Activated naive CD4-positive, alpha-beta T cell treated with anti-CD3 and anti-CD28 coated beads, Interleukin-2, amount 50 U/mL, for 24 hours (primary cell): Measurements from ENCODE around the gene ANXA8.
"Not testable (repeated sequence)": the region's sequence is repeated elsewhere in the genome, so short reads cannot be mapped to it uniquely, and the experiment has no call there.

Experiments
- H3K27ac Mint-ChIP-seq: one replicate; pipeline ENCODE4 v1.8.0; 2021; ENCODE audit warnings: mild to moderate bottlenecking, mixed read lengths
- H3K27me3 Mint-ChIP-seq: one replicate; pipeline ENCODE4 v1.8.0; 2021; ENCODE audit warnings: mixed read lengths
- H3K36me3 Mint-ChIP-seq: one replicate; pipeline ENCODE4 v1.8.0; 2021; ENCODE audit warnings: mixed read lengths
- H3K4me1 Mint-ChIP-seq: one replicate; pipeline ENCODE4 v1.8.0; 2021; ENCODE audit warnings: mixed read lengths
- H3K4me3 Mint-ChIP-seq: one replicate; pipeline ENCODE4 v1.8.0; 2021; ENCODE audit warnings: mild to moderate bottlenecking, mixed read lengths
- H3K9me3 Mint-ChIP-seq: one replicate; pipeline ENCODE4 v1.8.0; 2021; ENCODE audit warnings: mixed read lengths

ANXA8 gene

DNA sequence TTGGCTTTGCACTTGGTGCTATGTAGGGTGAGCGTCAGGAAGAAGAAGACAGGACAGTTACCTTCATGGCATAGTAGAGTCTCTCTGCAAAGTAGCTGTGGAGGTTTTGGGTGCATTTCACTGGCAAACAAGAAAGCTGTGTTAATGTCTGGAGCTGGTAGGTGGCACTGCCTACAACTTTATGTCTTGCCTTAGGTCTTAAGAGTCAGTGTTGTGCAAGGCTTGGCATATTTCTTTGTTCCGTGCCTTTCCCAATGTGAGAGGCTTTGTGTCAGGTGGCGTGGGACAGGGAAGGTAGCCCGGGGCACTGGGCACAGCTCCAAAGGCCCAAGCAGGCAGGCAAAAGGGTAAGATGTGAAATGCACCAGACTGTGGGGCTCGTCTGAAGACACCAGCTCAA is 11.8 kb downstream of the ANXA8 start:
- not testable (repeated sequence) for H3K27me3 Mint-ChIP-seq, H3K27ac Mint-ChIP-seq, H3K9me3 Mint-ChIP-seq, H3K4me3 Mint-ChIP-seq, H3K4me1 Mint-ChIP-seq, H3K36me3 Mint-ChIP-seq

DNA sequence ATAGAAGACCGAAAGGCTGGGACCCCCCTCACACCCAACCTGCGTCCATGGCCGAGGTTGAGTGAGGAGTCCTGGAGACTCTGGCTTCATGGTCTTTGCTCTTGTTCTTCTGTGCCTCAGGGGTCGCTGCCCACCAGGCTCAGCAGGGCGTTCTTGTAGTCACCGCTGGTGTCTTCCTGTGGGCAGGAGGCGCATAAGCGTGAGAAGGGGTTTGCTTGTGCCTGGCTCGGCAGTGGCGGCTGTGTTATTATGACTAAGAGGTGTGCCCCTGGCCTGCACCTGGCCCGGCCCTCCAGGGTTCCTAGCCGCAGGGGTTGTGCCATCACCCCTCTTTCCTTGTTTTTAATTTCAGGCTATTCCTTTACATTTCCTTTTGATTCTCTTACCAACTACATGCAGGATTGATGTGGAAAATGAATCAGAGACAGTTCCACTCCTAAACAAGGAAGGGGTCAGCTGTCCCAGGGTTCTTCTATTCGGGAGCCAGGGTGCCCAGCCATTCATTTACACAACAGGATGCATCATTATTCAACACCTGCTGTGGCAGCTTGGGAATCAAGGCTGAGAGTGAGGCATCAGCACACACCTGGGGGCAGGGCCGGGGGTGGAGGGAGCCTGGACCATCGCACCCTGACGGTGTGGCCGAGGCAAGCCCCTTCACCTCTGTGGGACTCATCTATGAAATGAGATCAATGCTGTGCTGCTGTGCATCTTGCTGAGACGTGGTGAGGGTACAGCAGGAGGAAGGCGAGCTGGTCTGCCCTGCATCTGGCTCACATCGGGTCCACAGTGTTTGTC is 15.0 kb downstream of the ANXA8 start:
- H3K4me1 Mint-ChIP-seq, H3K4me3 Mint-ChIP-seq, H3K27me3 Mint-ChIP-seq, H3K27ac Mint-ChIP-seq, H3K36me3 Mint-ChIP-seq, H3K9me3 Mint-ChIP-seq: not testable (repeated sequence)

DNA sequence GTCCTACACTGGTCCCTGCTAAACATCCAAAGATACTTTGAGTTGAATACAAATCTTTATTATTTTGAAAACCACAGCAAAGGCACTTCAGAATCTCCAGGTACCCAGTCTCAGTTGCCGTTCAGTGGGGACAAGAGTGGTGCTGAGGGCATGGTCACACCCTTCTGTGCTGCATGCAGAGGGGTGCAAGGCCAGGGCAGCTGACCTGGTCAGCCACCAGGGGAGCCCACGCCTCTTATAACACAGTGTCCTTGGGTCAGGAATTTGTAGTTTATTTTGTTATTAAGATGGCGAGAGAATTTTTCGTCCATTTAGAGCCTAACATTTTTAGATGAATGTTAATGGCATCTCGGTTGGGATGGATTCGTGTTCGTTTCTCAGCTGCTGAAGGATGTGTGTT is 16.0 kb downstream of the ANXA8 start:
- not testable (repeated sequence) for H3K27ac Mint-ChIP-seq, H3K4me1 Mint-ChIP-seq, H3K27me3 Mint-ChIP-seq, H3K9me3 Mint-ChIP-seq, H3K36me3 Mint-ChIP-seq, H3K4me3 Mint-ChIP-seq

DNA sequence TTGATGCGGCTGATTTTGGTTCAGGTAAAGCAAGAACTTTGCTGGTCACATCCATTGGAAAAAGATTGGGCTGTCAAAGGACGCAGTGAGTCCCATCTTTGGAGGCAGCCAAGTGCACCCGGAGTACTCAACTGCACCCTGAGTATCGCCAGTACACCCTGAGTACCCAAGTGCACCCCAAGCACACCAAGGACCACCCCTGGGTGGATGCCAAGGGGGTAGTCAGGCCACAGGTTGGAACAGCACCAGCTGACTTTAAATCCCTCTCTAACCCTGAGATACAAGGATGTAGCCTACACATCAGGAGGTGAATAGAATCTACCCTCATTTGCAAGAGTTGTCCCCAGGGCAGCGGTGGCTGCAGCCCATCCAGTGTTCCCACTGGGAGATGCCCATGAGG is 16.5 kb downstream of the ANXA8 start:
- H3K4me3 Mint-ChIP-seq, H3K9me3 Mint-ChIP-seq, H3K27ac Mint-ChIP-seq, H3K4me1 Mint-ChIP-seq, H3K36me3 Mint-ChIP-seq, H3K27me3 Mint-ChIP-seq: not testable (repeated sequence)

DNA sequence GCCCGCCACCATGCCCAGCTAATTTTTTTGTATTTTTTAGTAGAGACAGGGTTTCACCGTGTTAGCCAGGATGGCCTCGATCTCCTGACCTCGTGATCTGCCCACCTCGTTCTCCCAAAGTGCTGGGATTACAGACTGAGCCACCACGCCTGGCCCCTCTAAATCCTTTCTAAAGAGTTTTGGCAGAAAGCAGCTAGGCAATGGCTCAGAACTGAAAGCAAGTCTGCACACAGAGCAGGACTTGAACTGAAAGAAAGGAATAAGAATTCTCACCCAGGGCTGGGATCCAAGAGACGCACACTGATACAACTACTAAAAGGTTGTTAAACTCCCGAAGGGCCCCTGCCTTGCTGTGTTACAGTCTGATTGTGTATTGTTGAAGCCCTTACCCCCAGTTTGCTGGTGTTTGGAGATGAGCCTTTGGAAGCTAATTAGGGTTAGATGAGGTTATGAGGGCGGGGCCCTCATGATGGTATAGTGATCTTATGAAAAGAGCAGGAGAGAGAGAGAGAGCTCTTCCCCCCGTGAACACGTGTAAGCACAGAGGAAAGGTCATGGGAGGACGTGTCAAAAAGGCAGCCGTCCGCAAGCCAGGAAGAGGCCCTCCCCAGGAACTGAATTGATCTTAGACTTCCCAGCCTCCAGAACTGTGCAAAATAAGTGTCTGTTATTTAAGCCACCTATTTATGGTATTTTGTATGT is 18.5 kb downstream of the ANXA8 start:
- H3K4me3 Mint-ChIP-seq, H3K4me1 Mint-ChIP-seq, H3K27ac Mint-ChIP-seq, H3K9me3 Mint-ChIP-seq, H3K27me3 Mint-ChIP-seq, H3K36me3 Mint-ChIP-seq: not testable (repeated sequence)

DNA sequence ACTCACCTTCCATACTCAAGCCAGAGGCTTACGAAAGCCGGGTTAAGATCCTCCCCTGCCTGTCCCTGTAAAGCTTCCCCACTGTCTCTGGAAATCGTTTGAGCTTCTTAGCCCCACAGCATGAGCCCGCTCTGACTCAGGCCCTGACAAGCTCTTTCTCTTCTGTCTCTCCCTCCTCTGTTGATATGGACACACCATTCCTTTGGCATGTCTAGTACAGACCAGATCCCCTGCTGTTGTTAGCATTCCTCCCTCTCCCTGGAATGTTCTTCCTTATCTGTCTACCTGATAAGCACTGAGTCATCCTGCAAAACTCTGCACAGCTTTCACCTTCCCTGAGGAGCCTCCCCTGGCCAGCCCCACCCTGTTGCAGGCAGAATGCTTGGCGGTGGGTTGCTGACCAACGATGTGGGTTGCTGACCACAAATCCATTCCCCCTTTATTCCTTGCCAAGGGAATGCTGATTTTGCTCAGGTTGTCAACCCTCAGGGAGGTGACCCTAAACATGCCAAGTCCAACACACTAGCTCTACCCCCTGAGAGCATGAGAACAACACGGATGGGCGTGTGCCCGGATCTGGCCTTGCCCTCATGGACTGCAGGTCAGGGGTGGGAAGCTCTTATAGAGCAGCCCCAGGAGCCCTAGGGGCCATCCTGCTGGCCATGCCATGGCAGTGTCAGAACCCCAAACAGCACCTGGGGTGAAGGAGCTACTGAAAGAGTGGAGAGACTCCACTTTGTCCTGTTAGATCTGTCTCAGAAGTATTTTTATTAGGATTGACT is 21.1 kb downstream of the ANXA8 start:
- not testable (repeated sequence) for H3K27me3 Mint-ChIP-seq, H3K4me1 Mint-ChIP-seq, H3K27ac Mint-ChIP-seq, H3K4me3 Mint-ChIP-seq, H3K36me3 Mint-ChIP-seq, H3K9me3 Mint-ChIP-seq

DNA sequence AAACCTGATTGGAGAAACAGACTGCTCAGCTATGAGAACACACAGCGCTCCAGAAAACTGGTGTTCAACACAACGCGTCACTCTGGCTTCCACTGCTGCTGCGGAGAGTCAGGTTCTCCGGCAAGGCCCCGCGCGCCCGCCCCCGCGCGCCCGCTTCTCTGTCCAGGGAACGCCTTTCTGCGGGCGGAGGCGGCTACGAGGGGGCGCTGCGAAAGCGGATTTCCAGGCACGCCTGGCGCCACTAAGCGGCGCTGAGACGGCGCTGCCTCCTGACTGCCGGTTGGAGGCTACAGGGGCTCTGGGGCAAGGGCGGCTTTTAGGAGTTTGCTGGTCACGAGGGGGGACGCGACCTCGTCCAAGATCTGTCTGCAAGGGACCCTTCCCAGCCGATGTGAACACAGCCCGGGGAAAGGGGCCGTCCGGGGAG is 22.6 kb downstream of the ANXA8 start:
- H3K27me3 Mint-ChIP-seq, H3K27ac Mint-ChIP-seq, H3K4me1 Mint-ChIP-seq, H3K36me3 Mint-ChIP-seq, H3K9me3 Mint-ChIP-seq: not testable (repeated sequence)
- H3K4me3 Mint-ChIP-seq, result peak overlapping the region; percentile 23

DNA sequence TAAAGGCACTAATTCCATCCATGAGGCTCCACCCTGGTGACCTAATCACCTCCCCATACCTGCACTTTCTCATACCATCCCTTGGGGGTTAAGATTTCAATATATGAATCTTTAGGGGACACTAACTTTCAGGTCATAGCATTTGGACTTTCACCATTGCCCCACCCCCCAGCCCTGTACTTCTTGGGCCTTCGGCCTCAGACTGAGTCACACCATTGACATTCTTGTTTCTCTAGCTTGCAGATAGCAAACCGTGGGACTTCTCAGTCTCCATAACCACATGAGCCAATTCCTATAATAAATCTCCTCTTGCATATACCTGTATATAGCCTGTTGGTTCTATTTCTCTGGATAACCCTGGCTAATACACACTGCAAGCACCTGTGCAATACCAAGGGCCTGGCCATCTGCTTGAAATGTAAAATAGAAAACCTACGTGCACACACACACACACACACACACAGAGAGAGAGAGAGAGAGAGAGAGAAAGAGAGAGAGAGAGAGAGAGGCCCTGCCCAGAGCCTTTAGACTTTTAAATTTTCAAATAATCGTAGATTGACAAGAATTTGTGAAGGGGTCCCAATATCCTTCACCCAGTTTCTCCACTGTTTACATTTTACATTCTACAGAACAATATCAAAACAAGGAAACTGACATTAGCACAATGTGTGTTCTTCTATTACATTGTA is 25.3 kb downstream of the ANXA8 start:
- no peak overlapping the region for H3K4me3 Mint-ChIP-seq
- peaks cover 8% of the 10 kb centered on the region for H3K27me3 Mint-ChIP-seq
- H3K27ac Mint-ChIP-seq, result no peak overlapping the region
- no peaks in the 10 kb centered on the region for H3K36me3 Mint-ChIP-seq
- H3K9me3 Mint-ChIP-seq, result no peaks in the 10 kb centered on the region
- H3K4me1 Mint-ChIP-seq, result no peaks in the 10 kb centered on the region

DNA sequence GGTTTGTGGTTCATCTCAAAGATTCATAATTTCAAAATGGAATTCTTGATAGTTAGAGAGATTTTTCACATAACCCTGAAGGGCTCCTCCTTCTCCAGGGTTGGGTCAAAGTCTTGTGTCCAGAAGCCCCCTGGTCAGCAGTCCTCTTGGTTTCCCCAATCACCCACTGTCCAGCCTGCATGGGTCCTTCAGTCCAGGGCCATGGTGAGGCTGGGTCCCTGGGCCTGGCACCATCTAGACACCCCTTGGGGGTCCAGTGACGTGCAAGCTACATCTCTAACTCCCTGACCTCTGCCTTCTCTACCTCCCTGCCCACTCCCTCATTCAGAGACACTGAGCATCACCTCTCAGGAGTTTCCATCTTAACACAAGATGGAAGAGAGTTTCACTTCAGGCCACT is 26.1 kb downstream of the ANXA8 start:
- Mint-ChIP-seq H3K4me3 (no peak overlapping the region), H3K9me3 (no peaks in the 10 kb centered on the region), H3K27me3 (peaks cover 8% of the 10 kb centered on the region), H3K27ac (no peak overlapping the region), H3K36me3 (no peaks in the 10 kb centered on the region), H3K4me1 (no peaks in the 10 kb centered on the region)

DNA sequence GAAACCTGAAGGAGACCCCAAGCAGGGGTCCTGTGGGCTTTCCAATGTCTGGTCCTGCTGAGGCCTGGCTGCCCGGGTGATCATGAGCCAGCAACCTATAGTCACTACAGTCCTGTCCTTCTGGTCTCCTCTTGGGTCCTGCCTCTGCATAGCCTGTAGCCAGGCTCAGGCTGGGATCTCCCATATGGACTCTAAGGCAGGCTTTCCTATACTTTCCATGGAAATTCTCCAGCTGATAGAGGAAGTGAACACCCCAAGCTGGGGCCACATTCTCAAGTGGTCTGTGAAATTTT is 26.4 kb downstream of the ANXA8 start:
- no peaks in the 10 kb centered on the region for H3K4me1 Mint-ChIP-seq
- no peak overlapping the region for H3K4me3 Mint-ChIP-seq
- no peaks in the 10 kb centered on the region for H3K36me3 Mint-ChIP-seq
- no peaks in the 10 kb centered on the region for H3K9me3 Mint-ChIP-seq
- H3K27ac Mint-ChIP-seq, result no peak overlapping the region
- H3K27me3 Mint-ChIP-seq, result peaks cover 8% of the 10 kb centered on the region

DNA sequence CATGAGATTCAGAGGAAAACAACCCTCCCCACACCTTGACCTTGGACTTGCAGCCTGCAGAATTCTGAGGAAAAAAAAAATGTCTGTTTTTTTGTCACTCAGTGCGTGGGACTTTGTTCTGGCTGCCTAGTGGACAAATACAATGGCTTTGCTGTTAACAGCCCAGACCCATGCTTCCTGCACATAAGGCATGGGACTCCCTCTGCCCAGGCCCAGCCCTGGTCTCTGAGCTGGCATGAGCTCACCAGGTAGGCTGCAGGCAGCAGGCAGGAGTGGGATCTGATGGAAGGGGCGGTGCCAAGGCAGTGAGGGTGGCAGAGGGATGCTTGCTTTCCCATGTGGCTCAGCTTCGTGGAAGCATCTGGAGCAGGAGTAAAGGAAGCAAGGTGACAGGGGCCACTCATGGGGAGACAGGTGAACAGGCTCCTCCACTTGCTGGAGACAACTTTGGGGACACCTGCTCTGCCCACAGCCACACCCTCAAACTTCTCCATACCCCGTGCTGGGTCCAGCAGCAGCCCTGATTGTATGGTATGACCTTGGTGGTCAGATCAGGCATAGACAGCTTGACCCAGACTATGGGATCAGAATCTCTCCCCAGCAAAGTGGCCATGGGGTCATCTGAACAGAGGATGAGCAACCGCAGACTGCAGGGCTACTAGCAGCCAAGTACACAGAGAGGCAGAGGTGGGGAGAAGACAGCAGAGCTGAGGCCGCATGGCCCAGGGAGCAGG is 27.0 kb downstream of the ANXA8 start:
- no peak overlapping the region for H3K27ac Mint-ChIP-seq
- peaks cover 8% of the 10 kb centered on the region for H3K27me3 Mint-ChIP-seq
- H3K4me3 Mint-ChIP-seq, result no peak overlapping the region
- H3K4me1 Mint-ChIP-seq, result no peaks in the 10 kb centered on the region
- no peaks in the 10 kb centered on the region for H3K36me3 Mint-ChIP-seq
- no peaks in the 10 kb centered on the region for H3K9me3 Mint-ChIP-seq

DNA sequence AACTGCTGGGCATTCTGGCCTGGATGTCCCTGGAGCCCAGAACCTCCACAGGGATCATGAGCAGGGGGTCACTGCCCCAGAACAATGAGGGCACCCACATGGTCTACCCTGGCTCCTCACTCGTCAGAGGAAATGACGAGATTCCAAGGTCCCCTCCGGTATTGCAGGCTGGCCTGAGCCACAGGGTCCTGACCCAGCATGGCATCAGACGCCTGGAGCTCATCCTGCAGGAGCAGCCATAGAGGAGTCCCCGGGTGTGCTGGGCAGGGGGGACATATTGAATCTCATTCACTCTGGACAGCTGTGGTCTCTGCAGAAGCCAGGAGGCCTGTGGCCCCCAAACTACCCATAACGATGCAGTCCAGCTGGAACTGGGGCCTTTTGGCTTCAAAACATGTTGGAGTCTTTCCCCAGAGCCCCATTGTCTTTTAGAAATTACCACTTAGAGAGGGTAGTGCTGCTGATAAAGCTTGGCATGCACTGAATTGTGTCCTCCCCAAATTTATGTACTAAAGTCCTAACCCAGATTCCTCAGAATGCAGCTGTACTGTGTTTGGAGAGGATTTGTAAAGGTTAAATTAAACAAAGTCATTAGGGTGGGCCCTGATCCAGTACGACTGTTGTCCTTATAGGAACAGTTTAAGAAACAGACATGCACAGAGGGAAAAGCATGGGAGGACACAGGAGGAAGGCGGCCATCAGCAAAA is 27.7 kb downstream of the ANXA8 start:
- Mint-ChIP-seq H3K27me3 (peaks cover 8% of the 10 kb centered on the region), H3K36me3 (no peaks in the 10 kb centered on the region), H3K27ac (no peak overlapping the region), H3K4me1 (no peaks in the 10 kb centered on the region), H3K4me3 (no peak overlapping the region), H3K9me3 (no peaks in the 10 kb centered on the region)

DNA sequence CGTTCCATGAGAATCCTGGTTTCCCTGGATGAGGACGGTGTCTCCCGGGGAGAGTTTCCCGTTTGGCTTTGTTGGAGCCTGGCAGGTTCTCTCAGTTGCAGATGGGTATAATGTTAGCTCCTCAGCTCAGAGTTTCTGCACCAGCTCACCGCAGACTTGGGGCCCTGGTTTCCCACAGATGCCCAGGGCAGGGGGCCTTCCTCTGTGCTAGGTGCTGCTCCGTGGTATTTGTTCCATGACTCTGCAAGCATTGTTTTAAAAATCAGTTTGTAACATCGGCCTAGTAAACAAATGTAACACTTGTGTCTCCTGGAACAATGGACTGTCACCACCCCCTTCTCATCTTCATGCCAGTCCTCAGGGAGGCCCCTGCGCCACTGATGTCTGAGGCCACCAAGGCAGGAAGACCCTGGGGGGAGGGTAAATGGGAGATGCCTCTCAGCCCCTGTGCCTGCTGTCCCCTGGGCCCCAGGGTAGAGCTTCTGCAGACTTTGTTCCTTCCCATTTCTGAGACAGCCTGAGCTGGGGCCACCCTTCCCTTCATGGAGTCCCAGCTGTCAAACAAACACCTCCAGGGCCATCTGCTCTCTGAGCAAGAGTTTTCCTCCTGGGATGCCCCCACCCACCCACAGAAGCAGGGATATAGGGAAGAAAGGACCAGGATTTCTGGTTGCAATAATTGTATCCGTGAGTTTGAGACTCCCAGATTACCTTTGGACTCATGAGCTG is 28.4 kb downstream of the ANXA8 start:
- H3K27me3 Mint-ChIP-seq, H3K9me3 Mint-ChIP-seq, H3K4me1 Mint-ChIP-seq, H3K27ac Mint-ChIP-seq, H3K4me3 Mint-ChIP-seq, H3K36me3 Mint-ChIP-seq: not testable (repeated sequence)

DNA sequence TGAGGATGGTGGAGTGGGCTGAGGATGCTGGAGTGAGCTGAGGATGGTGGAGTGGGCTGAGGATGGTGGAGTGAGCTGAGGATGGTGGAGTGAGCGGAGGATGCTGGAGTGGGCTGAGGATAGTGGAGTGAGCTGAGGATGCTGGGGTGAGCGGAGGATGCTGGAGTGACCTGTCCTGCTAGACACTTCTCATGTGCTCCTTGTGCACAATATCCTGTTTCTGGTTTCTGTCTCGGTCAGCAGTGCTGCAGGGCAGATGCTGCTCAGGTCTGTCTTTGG is 29.2 kb downstream of the ANXA8 start:
- Mint-ChIP-seq H3K4me3 (no peak overlapping the region), H3K27ac (no peak overlapping the region), H3K9me3 (no peaks in the 10 kb centered on the region), H3K4me1 (no peaks in the 10 kb centered on the region), H3K36me3 (no peaks in the 10 kb centered on the region), H3K27me3 (peaks cover 6% of the 10 kb centered on the region)
